Smooth muscle cell (in vitro differentiated cells): ENCODE data around the gene CD300LD. TPM values are rescaled to one million over a fixed set of nuclear protein-coding genes. Genes with fewer than 3 reads are reported as not detected.
A peak's percentile ranks its signal among the peaks of the same experiment; 100 is the strongest.
"Not testable (repeated sequence)": the region's sequence is repeated elsewhere in the genome, so short reads cannot be mapped to it uniquely, and the experiment has no call there.

Source experiments
- DNase-seq: peaks from one replicate; lab custom pipeline; 2025; ENCODE audit not compliant: unreplicated experiment; lab: John Stamatoyannopoulos, UW
- H2AFZ ChIP-seq: fragments of 200-600 bp; sonication (generic); 2 replicates; pipeline ENCODE4 v1.6.0; 2016; ENCODE audit warnings: antibody characterized with exemption, low read depth, mild to moderate bottlenecking
- H3F3A ChIP-seq: fragments of 200-600 bp; sonication (generic); 2 replicates; pipeline ENCODE4 v1.6.0; 2017; ENCODE audit warnings: antibody characterized with exemption, low read depth
- H3K27ac ChIP-seq: fragments of 200-600 bp; sonication (generic); 2 replicates; pipeline ENCODE4 v1.5.1; 2016; ENCODE audit warnings: low read depth, mild to moderate bottlenecking
- H3K27me3 ChIP-seq: fragments of 200-600 bp; sonication (generic); 2 replicates; pipeline ENCODE4 v1.6.1; 2016; ENCODE audit warnings: low read depth, mild to moderate bottlenecking
- H3K36me3 ChIP-seq: fragments of 200-600 bp; sonication (generic); 2 replicates; pipeline ENCODE4 v1.5.1; 2016; ENCODE audit warnings: low read depth
- H3K4me1 ChIP-seq: fragments of 200-600 bp; sonication (generic); 2 replicates; pipeline ENCODE4 v1.5.1; 2016; ENCODE audit warnings: low read depth
- H3K4me2 ChIP-seq: fragments of 200-600 bp; sonication (generic); 2 replicates; pipeline ENCODE4 v1.6.0; 2016; ENCODE audit warnings: mild to moderate bottlenecking
- H3K4me3 ChIP-seq: fragments of 200-600 bp; sonication (generic); 2 replicates; pipeline ENCODE4 v1.5.1; 2016; ENCODE audit warnings: mild to moderate bottlenecking
- H3K79me2 ChIP-seq: fragments of 200-600 bp; sonication (generic); 2 replicates; pipeline ENCODE4 v1.6.0; 2016; ENCODE audit warnings: low read depth, mild to moderate bottlenecking
- H3K9ac ChIP-seq: fragments of 200-600 bp; sonication (generic); 2 replicates; pipeline ENCODE4 v1.6.0; 2016; ENCODE audit warnings: low read depth
- H3K9me3 ChIP-seq: fragments of 200-600 bp; sonication (generic); replicated peaks from 2 replicates; pipeline ENCODE4 v1.5.1; 2016; ENCODE audit warnings: low read depth
- H4K20me1 ChIP-seq: fragments of 200-600 bp; sonication (generic); 2 replicates; pipeline ENCODE4 v1.6.0; 2016; ENCODE audit warnings: low read depth
- WGBS: methylation state at CpG from one replicate; pipeline ENCODE4 v1.1.7; 2016; ENCODE audit warnings: low lambda C conversion rate; 5-methylcytosine and 5-hydroxymethylcytosine counted together
- polyA plus RNA-seq: library from polyadenylated mRNA; unstranded; fragments of >200 nt; fragmentation: Nextera tagmentation; extraction: Ambion mirVana; gene quantifications from 2 replicates; pipeline ENCODE4 v1.2.1, GENCODE V29; 2016
- total RNA-seq: library from RNA; depleted of rRNA; stranded (reverse); fragments of >200 nt; gene quantifications from 2 replicates; pipeline ENCODE4 v1.2.3, GENCODE V29; 2014
- TF ChIP-seq, protein P1 (sequence below): fragments of 200-600 bp; sonication (generic); IDR thresholded peaks from 2 replicates; pipeline ENCODE4 v1.5.1; 2017; ENCODE audit warnings: borderline replicate concordance, mild to moderate bottlenecking, antibody characterized with exemption; ENCODE audit not compliant: insufficient read depth, poor library complexity, severe bottlenecking

Gene CD300LD
- total and polyA plus RNA-seq, 2 experiments from 2014 or later = not detected

DNA sequence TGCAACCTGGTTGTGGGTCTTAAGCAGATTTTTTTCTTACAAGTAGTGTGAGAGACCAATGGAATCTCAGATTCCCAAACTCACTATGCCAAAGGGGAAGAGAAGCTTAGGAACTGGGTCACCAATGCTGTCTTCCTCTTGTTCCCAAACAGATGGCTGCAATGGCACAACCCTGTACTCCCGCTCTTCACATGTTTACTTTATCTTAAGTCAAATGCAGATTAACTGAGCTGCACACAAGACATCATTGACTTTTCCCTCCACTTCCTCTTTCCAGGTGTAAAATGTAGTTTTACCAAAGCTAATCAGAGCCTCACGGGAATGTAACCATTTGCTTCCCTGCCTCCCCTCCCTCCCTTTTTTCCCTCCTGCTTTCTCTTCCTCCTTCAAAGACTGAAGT, 45.8 kb upstream of the CD300LD start:
- Histone ChIP-seq H2AFZ (peak overlapping the region; percentile 47), H4K20me1 (no peaks in the 10 kb centered on the region), H3F3A (peaks cover 9% of the 10 kb centered on the region), H3K9ac (no peak overlapping the region), H3K27me3 (peaks cover 6% of the 10 kb centered on the region), H3K9me3 (no peaks in the 10 kb centered on the region), H3K36me3 (no peaks in the 10 kb centered on the region), H3K4me2 (peak overlapping the region; percentile 3), H3K4me3 (no peak overlapping the region), H3K79me2 (no peaks in the 10 kb centered on the region), H3K4me1 (peaks cover 18% of the 10 kb centered on the region), H3K27ac (no peak overlapping the region)
- TF ChIP-seq, protein P1, sequence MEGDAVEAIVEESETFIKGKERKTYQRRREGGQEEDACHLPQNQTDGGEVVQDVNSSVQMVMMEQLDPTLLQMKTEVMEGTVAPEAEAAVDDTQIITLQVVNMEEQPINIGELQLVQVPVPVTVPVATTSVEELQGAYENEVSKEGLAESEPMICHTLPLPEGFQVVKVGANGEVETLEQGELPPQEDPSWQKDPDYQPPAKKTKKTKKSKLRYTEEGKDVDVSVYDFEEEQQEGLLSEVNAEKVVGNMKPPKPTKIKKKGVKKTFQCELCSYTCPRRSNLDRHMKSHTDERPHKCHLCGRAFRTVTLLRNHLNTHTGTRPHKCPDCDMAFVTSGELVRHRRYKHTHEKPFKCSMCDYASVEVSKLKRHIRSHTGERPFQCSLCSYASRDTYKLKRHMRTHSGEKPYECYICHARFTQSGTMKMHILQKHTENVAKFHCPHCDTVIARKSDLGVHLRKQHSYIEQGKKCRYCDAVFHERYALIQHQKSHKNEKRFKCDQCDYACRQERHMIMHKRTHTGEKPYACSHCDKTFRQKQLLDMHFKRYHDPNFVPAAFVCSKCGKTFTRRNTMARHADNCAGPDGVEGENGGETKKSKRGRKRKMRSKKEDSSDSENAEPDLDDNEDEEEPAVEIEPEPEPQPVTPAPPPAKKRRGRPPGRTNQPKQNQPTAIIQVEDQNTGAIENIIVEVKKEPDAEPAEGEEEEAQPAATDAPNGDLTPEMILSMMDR = no peak
- 66% methylated on average over 2 of the region's 2 CpGs for WGBS
- no peak for DNase-seq

DNA sequence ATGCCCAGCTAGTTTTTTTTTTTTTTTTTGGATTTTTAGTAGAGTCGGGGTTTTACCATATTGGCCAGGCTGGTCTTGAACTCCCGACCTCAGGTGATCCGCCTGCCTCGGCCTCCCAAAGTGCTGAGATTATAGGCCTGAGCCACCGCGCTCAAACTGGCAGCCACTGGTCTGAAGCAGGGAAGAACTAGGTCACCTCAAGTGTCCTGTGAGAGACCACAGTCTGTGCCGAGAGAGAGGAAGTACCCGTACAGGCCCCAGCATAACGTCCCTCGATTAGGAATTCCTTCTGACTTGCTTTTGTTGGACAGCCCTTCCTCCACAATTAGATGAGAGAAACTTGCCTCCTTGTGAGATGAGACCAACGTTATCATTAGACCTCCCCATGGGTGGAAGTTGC, 45.2 kb upstream of the CD300LD start:
- WGBS = 67% methylated on average over 11 of the region's 11 CpGs
- Histone ChIP-seq H3K4me1 (peaks cover 21% of the 10 kb centered on the region), H3K36me3 (no peaks in the 10 kb centered on the region), H3K27me3 (peaks cover 3% of the 10 kb centered on the region), H3F3A (peaks cover 10% of the 10 kb centered on the region), H3K4me2 (peak overlapping the region; percentile 3), H3K4me3 (no peak overlapping the region), H2AFZ (peak overlapping the region; percentile 47), H3K9ac (no peak overlapping the region), H3K9me3 (no peaks in the 10 kb centered on the region), H3K27ac (no peak overlapping the region), H3K79me2 (no peaks in the 10 kb centered on the region), H4K20me1 (no peaks in the 10 kb centered on the region)
- TF ChIP-seq, protein P1 = no peak
- no peak for DNase-seq

DNA sequence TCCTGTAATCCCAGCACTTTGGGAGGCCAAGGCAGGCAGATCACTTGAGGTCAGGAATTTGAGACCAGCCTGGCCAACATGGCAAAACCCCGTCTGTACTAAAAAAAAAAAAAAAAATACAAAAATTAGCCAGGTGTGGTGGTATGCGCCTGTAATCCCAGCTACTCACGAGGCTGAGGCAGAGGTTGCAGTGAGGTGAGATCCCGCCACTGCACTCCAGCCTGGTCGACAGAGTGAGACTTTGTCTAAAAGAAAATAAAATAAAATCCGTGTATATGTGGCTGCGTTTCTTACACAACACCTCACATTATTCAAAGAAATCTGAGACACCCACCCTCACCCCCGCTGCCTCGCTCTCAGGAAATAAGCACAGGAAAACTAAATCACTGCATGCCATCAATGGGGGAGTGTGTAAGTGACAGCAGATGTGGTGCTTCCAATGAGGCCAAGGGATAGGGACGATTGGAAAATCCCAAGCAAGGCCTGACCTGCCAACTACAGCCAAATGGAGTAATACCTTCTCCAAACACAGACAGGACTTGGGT, 44.5 kb upstream of the CD300LD start:
- H3K9me3 ChIP-seq, H4K20me1 ChIP-seq, H3K4me3 ChIP-seq, H3K4me2 ChIP-seq, H3F3A ChIP-seq, H3K9ac ChIP-seq, DNase-seq, H3K27me3 ChIP-seq, H3K36me3 ChIP-seq, H2AFZ ChIP-seq, H3K79me2 ChIP-seq, H3K27ac ChIP-seq: not testable (repeated sequence)
- WGBS = 79% methylated on average over 10 of the region's 10 CpGs
- peaks cover 25% of the 10 kb centered on the region for H3K4me1 ChIP-seq

DNA sequence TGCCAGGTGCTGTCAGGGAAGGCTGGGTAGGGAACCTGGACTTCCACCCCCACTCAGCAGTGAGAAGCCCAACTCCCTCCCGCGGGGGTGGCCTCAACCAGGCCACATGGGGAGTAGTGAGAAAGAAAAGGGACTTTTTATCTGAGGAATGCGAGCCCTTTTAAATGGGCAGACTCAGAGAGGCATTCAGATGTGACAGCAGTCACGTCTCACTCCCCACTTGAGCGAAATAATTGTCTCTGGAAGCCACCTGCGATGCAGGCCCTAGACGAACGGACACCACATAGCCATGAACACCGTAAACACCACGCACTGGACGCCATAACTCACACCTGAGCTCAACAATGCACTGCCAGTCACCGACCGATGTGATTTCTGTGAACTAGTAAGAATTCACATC, 43.3 kb upstream of the CD300LD start:
- Histone ChIP-seq H3K4me1 (peaks cover 33% of the 10 kb centered on the region), H3K9me3 (no peaks in the 10 kb centered on the region), H3K4me3 (no peak overlapping the region), H2AFZ (peak overlapping the region; percentile 5), H3F3A (peaks cover 19% of the 10 kb centered on the region), H3K4me2 (peak overlapping the region; percentile 66), H4K20me1 (no peaks in the 10 kb centered on the region), H3K36me3 (no peaks in the 10 kb centered on the region), H3K27me3 (no peaks in the 10 kb centered on the region), H3K79me2 (no peaks in the 10 kb centered on the region), H3K9ac (no peak overlapping the region), H3K27ac (no peak overlapping the region)
- DNase-seq = no peak
- TF ChIP-seq, protein P1 = no peak
- WGBS = 13% methylated on average over 13 of the region's 13 CpGs
